C4-2B (cell line): Measurements from ENCODE around the gene HTR3B.

ENCODE experiments used
- ZFX ChIP-seq: fragments of 450-650 bp; IDR thresholded peaks from 2 replicates; pipeline ENCODE4 v1.6.1; 2017
- TF ChIP-seq, protein P1 (sequence below): fragments of 450-650 bp; conservative IDR thresholded peaks from 2 replicates; pipeline ENCODE4 v1.5.1; 2017; ENCODE audit warnings: mild to moderate bottlenecking

DNA sequence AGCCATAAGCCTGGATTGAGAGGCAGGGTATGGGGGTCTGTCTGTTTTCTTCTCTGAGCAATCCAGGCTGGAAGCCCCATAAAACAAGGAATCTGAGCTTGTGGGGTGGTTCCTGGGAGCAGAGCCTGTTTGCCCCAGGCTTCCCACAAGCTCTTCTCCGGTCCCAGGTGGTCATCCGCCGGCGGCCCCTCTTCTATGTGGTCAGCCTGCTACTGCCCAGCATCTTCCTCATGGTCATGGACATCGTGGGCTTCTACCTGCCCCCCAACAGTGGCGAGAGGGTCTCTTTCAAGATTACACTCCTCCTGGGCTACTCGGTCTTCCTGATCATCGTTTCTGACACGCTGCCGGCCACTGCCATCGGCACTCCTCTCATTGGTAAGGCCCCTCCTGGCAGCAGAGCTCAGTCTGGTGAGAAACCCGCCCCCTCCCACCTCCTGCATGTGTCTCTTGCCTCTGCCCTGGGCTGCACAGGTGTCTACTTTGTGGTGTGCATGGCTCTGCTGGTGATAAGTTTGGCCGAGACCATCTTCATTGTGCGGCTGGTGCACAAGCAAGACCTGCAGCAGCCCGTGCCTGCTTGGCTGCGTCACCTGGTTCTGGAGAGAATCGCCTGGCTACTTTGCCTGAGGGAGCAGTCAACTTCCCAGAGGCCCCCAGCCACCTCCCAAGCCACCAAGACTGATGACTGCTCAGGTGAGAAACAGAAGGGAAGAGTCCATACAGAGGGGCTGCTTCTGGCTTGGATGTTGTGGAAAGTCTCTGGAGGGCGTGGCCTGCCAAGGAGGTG, 82.0 kb downstream of the HTR3B start:
- TF ChIP-seq, protein P1, sequence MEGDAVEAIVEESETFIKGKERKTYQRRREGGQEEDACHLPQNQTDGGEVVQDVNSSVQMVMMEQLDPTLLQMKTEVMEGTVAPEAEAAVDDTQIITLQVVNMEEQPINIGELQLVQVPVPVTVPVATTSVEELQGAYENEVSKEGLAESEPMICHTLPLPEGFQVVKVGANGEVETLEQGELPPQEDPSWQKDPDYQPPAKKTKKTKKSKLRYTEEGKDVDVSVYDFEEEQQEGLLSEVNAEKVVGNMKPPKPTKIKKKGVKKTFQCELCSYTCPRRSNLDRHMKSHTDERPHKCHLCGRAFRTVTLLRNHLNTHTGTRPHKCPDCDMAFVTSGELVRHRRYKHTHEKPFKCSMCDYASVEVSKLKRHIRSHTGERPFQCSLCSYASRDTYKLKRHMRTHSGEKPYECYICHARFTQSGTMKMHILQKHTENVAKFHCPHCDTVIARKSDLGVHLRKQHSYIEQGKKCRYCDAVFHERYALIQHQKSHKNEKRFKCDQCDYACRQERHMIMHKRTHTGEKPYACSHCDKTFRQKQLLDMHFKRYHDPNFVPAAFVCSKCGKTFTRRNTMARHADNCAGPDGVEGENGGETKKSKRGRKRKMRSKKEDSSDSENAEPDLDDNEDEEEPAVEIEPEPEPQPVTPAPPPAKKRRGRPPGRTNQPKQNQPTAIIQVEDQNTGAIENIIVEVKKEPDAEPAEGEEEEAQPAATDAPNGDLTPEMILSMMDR: no peak
- TF ChIP-seq ZFX: no peak
